GM12801 (cell line): ENCODE data around the gene MKI67.

Source experiments
- TF ChIP-seq, protein P1 (sequence below): IDR thresholded peaks from one replicate; pipeline ENCODE4 v1.5.1; 2011; ENCODE audit warnings: control low read depth; ENCODE audit not compliant: insufficient read length; ENCODE audit errors: extremely low read depth

The MKI67 gene

DNA sequence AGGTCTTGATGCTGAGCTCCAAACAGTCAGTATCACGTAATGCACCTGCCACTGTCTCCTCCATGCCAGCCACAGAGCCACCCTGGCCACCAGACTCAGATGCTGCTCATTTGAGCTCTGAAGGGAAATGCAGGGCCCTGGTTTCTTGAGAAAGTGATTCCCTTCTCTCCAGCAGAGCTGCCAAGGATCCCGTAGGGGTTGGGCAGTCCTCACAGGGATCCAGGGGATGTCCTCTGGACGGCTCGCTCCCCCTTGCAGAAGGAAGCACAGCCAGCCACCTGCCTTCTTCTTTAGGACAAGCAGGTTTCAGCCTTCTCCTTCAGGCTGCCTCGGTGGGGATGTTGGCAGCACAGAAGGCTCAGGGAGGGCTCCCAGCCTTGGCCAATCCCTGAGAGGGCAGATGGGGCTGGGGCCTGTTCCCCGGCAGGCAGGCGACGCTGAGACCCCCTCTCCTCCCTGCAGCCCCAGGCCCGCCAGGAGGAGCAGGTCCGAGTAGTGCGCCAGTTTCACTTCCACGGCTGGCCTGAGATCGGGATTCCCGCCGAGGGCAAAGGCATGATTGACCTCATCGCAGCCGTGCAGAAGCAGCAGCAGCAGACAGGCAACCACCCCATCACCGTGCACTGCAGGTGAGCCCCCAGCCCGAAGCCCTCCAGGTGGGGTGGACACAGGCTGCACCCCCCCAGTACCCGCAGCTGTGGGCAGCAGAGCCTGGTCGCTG, 48.9 kb downstream of the MKI67 start:
- TF ChIP-seq, protein P1, sequence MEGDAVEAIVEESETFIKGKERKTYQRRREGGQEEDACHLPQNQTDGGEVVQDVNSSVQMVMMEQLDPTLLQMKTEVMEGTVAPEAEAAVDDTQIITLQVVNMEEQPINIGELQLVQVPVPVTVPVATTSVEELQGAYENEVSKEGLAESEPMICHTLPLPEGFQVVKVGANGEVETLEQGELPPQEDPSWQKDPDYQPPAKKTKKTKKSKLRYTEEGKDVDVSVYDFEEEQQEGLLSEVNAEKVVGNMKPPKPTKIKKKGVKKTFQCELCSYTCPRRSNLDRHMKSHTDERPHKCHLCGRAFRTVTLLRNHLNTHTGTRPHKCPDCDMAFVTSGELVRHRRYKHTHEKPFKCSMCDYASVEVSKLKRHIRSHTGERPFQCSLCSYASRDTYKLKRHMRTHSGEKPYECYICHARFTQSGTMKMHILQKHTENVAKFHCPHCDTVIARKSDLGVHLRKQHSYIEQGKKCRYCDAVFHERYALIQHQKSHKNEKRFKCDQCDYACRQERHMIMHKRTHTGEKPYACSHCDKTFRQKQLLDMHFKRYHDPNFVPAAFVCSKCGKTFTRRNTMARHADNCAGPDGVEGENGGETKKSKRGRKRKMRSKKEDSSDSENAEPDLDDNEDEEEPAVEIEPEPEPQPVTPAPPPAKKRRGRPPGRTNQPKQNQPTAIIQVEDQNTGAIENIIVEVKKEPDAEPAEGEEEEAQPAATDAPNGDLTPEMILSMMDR = no peak

DNA sequence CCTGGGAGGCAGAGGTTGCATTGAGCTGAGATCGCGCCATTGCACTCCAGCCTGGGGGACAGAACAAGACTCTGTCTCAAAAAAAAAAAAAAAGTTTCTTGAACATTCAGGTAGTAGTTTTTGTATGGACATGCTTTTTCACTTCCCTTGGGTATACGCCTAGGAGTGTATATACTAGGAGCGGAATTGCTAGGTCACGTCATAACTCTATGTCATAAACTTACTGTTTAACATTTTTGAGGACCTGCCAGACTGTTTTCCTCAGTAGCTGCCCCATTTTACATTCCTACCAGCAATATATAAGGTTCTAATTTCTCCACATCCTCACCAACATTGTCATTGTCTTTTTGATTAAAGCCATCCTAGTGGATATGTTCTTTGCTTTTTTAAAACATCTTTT, 51.6 kb downstream of the MKI67 start:
- TF ChIP-seq, protein P1 = no peak

DNA sequence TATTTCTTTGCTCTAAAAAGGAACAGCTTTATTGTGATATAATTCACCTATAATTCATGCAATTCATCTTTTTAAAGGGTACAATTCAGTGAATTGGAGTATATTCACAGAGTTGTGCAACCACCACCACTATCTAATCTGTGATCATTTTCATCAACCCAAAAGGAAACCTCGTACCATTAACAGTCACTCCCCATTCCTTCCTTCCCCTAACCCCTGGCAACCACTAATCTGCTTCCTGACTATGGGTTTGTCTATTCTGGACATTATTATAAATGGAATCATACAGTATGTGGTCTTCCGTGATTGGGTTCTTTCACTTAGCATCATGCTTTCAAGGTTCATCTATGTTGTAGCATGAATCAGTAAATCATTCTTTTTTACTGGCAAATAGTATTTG, 52.3 kb downstream of the MKI67 start:
- TF ChIP-seq, protein P1 = no peak

DNA sequence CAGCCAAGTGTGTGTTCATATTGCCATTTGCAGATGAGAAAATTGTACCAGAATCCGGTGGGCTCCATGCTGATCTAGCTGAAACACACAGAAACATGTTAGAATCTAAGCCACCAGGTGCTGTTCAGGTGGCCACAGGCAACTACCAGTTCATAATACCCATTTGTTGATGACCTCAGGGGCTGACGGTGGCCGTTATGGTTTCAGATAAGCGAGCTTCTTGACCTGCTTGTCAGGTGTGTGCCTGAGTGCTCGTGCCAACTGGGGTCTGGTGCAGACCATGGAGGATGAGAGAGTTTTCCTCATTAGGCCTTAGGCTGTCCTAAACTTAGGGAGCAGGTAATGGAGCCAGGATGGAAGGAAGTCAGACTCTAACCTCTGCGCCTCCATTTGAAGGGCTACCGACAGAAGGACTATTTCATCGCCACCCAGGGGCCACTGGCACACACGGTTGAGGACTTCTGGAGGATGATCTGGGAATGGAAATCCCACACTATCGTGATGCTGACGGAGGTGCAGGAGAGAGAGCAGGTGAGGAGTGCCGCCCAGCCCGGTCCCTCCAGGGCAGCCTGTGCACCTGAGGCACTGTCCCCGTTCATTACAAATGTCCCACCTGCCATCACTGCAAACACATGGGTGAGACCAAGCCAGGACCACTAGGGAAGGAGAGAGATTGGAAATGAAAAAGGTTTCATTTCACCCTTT, 53.1 kb downstream of the MKI67 start:
- TF ChIP-seq, protein P1 = no peak

DNA sequence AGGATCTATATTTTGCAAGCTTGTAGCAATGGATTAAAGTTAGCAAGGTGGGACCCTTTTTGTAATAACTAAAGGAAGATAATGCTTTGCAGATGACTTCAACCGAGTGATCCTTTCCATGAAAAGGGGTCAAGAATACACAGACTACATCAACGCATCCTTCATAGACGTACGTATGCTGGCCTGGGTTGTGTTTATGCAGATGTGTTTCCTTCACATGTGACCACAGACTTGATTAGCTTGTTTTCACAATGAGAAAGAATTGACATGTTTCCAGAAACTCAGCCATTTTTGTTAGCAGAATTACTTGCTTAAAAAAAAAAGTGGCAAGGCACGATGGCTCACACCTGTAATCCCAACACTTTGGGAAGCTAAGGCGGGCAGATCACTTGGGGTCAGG, 54.2 kb downstream of the MKI67 start:
- TF ChIP-seq, protein P1 = no peak

DNA sequence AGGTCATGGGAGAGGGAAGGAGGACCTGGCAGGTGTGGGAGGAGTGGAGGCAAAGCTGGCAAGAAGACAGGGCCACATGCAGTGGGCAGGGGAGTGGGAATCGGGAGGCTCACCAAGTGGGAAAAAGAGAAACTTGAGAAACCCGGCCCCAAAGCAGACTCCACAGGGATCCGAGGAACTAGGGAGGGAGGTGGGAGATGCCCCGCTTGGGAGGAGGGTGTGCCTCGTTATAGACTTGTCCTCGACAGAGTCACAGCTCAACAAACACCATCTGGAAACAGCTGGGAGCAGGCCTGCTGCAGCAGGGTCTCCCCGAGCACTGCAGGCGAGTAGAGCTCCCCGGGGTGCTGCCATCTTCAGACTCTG, 54.8 kb downstream of the MKI67 start:
- TF ChIP-seq, protein P1 = no peak

DNA sequence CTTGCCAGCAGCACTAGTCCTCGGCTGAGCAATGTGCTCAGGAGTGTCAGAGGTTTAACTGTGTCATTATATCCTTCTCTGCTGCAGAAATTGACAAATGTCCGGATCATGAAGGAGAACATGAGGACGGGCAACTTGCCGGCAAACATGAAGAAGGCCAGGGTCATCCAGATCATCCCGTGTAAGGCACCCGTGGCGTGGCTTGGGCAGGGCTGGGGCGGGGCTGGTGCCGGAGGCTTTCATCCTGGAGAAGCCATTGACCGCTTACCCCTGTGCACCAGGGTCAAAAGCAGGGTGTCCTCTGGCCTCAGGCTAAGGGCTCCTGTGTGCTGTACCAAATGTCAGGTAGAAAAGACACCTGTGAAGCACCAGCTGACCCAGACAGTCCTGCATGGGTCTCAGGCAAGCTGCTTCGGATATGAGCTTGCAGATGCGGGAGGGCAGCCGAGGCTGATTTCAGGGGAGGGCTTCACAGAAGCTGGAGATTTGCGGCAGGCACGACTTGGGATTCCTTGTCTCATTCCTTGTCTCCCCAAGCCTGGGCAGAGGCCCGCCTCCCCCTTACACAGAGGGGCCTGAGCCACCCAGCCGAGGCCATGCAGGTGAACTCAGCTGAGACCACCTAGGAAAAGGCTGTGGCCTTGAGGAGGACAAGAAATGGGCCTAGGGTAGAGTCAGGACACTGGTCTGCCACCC, 55.4 kb downstream of the MKI67 start:
- TF ChIP-seq, protein P1 = no peak
